GM19023 (cell line): Measurements from ENCODE around the gene ZFY.
"Not testable (repeated sequence)": the region's sequence is repeated elsewhere in the genome, so short reads cannot be mapped to it uniquely, and the experiment has no call there.

Experiments
- ATAC-seq: cut with Tn5 transposase; IDR thresholded peaks from one replicate; pipeline ENCODE4 v1.9.1; 2021; ENCODE audit warnings: mild to moderate bottlenecking, moderate library complexity; ENCODE audit not compliant: unreplicated experiment

The ZFY gene

GRCh38 chrY:2972708-2973107 is 37.5 kb downstream of the ZFY start:
- ATAC-seq, result no peak

GRCh38 chrY:2973110-2973751 is 38.0 kb downstream of the ZFY start:
- ATAC-seq, result no peak

DNA sequence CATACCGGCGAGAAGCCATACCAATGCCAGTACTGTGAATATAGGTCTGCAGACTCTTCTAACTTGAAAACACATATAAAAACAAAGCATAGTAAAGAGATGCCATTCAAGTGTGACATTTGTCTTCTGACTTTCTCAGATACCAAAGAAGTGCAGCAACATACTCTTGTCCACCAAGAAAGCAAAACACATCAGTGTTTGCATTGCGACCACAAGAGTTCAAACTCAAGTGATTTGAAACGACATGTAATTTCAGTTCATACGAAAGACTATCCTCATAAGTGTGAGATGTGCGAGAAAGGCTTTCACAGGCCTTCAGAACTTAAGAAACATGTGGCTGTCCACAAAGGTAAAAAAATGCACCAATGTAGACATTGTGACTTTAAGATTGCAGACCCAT is 44.1 kb downstream of the ZFY start:
- ATAC-seq, result no peak

GRCh38 chrY:2984491-2984890 is 49.3 kb downstream of the ZFY start:
- ATAC-seq, result no peak

GRCh38 chrY:2987178-2987577 is 52.0 kb downstream of the ZFY start:
- ATAC-seq, result not testable (repeated sequence)

DNA sequence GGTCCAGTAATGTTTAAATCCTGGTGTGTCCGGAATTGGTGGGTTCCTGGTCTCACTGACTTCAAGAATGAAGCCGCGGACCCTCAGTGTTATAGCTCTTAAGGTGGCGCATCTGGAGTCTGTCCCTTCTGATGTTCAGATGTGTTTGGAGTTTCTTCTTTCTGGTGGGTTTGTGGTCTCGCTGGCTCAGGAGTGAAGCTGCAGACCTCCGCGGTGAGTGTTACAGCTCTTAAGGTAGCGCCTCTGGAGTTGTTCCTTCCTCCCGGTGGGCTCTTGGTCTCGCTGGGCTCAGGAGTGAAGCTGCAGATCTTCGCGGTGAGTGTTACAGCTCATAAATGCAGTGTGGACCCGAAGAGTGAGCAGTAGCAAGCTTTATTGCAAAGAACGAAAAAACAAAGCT is 62.2 kb downstream of the ZFY start:
- not testable (repeated sequence) for ATAC-seq

GRCh38 chrY:3002190-3002589 is 67.0 kb downstream of the ZFY start:
- no peak for ATAC-seq

DNA sequence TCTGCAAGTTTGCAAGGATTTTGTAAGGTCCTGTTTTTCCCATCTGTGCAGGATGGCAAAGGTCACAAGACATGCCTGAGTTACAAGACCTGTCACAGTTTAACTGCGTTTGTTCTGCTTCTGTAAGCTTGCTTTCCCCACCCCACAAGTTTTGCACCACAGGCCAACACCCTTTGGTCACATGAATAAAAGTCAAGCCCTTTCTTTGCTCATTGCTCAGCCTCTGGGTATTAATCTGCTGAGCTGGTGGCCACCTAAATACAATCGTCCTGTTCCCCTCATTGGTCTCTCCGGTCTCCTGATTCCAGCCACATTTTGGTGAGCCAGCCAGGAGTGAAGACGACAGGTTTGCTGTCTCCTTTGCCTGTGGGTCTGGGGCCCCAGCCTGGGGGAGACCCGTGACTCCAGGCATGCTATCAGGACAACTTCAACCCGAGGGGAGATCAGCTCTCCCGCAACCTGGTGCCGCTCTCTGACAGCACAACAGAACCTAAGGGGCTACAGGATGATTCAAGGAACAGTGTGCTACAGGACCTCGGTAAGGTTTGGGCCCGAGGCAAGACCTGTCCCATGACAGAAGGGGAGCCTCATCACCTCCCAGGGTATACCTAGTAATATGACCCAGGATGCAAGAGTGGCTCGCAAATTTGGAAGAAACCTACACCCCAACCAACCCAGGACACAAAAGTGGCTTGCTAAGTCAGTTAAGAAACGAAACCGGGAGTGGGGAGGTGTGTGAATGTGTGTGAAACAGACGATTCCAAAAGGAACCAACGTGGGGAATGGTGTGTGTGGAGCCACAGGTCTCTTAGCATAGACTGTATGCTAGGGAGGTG is 67.7 kb downstream of the ZFY start:
- ATAC-seq, result no peak

DNA sequence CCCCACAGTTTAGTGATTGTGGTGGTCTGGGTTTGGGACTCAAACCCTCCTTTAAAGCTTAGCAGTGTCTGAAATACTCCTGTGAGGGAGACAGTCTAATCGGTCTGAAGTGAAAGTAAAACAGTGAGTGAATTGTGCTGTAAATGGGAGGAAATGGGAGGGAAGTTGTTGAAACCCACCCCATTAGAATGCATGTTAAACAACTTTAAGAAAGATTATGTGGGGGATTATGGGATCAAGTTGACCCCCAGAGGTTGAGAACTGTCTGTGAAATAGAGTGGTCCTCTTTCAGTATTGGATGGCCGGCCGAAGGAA is 68.3 kb downstream of the ZFY start:
- no peak for ATAC-seq

DNA sequence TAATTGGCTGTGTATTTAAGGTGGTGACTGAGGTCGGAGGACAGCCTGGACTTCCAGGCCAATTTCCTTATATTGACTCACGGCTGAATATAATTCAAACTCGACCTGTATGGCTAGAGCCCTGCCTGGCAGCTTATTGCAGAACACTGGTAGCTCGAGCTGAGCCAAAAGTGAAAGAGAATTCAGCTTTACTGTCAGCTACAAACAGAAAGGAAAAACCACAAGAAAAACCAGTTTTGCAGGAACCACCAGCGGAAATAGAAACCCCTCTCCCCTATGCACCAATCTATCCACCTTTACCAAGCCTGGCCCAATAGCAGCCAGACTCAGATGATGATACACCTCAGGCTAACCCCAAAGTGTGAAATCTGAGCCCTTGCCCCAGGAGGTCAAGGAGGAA is 68.7 kb downstream of the ZFY start:
- ATAC-seq, result no peak

DNA sequence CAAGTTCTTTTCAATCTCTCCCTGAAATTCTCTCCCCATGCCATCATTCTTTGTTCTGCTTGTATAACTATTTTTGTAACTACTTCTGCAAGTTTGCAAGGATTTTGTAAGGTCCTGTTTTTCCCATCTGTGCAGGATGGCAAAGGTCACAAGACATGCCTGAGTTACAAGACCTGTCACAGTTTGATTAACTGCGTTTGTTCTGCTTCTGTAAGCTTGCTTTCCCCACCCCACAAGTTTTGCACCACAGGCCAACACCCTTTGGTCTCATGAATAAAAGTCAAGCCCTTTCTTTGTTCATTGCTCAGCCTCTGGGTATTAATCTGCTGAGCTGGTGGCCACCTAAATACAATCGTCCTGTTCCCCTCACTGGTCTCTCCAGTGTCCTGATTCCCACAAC is 70.8 kb downstream of the ZFY start:
- ATAC-seq, result not testable (repeated sequence)

DNA sequence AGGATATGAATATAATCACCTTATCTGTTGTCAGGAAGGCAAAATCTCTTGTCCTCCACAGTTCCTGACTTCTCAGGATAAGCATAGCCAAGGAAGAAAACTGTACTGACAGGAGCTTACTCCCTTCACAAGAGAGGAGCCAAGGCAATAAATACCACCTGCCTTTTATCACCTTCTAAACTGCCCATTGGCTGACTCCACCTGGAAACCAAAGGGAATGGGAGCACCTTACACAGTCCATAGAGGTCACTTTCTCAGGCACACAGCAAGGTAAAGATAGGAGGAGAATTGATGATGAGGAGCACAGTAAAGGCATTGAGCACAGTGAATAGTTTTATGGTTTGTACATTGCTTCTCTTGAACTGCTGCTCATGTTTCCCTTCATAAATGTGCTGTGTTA is 72.8 kb downstream of the ZFY start:
- ATAC-seq, result no peak

DNA sequence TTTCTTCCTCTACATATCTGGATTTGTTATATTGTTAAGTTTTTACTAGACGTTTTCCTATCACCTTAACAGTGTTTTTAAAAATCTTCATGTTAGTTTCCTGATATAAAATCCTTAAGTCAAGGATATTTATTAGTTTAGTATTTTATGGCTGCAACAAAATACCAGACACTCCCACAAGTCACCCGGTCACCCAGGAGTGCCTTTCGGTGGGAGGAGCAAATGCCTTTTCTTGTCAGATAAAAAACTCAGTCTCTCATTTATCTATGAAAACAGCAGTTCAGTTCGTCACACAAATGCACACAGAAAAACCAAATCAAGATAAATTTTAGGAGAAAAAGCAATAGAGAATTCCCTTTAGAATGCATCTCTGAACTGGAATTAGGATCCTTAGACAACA is 77.0 kb downstream of the ZFY start:
- ATAC-seq, result no peak

- no peak for ATAC-seq
Measured at GRCh38 chrY:3016594-3016993, 81.4 kb downstream of the ZFY start.

GRCh38 chrY:3018546-3018945 is 83.4 kb downstream of the ZFY start:
- no peak for ATAC-seq

- ATAC-seq, result no peak
Measured at GRCh38 chrY:3019584-3019983, 84.4 kb downstream of the ZFY start.

DNA sequence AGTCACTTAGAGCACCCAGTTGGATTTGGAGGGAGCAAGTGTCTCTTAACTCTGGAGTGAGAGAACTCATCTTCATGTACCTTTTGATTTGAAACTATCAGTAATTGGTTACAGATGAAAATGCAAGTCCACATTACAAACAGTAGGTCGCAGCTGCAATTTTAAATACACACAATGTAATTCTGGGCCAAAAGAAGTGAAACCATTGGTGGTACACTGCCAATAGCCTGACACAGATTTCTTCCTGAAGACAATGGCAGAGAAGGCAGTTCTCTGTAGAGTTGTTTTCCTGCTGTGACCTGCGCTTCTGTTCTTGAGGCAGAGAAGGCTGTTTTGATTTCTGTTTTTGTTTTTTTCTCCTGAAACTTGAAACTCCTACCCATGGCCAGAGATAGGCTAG is 86.0 kb downstream of the ZFY start:
- no peak for ATAC-seq

- no peak for ATAC-seq
Measured at GRCh38 chrY:3023606-3024005, 88.4 kb downstream of the ZFY start.

DNA sequence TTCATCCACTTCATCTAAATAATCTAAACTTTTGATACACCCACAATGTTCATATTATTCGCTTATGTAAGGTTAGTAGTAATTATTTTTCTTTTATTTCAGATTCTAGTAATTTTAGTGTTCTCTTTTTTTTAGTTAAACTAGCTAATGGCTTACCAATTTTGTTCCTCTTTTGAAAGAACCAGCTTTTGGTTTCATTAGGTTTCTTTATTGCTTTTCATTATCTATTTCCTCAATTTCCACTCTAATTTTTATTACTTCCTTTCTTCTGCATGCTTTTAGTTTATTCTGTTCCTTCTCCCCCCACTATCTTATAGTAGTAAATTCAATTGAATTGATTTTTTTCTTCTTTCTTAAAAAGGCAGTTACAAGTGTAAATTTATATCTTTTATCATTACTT is 90.2 kb downstream of the ZFY start:
- no peak for ATAC-seq
